AG09309 (cell line): ENCODE data around the gene RASIP1.
"Not testable (repeated sequence)": the region's sequence is repeated elsewhere in the genome, so short reads cannot be mapped to it uniquely, and the experiment has no call there.

ENCODE experiments used
- DNase-seq: peaks from one replicate; pipeline ENCODE4 v3.0.0-alpha.2; 2010; ENCODE audit warnings: low read depth
- H3K4me3 ChIP-seq: 2 replicates; pipeline ENCODE4 v1.5.1; 2011; ENCODE audit warnings: mild to moderate bottlenecking, low read depth, low read length, moderate library complexity; ENCODE audit not compliant: control insufficient read depth
- TF ChIP-seq, protein P1 (sequence below): IDR thresholded peaks from 2 replicates; pipeline ENCODE4 v1.5.1; 2011; ENCODE audit warnings: mild to moderate bottlenecking, low read depth, low read length, inconsistent platforms; ENCODE audit not compliant: insufficient read depth, control insufficient read depth; ENCODE audit errors: missing control alignments

Gene RASIP1

DNA sequence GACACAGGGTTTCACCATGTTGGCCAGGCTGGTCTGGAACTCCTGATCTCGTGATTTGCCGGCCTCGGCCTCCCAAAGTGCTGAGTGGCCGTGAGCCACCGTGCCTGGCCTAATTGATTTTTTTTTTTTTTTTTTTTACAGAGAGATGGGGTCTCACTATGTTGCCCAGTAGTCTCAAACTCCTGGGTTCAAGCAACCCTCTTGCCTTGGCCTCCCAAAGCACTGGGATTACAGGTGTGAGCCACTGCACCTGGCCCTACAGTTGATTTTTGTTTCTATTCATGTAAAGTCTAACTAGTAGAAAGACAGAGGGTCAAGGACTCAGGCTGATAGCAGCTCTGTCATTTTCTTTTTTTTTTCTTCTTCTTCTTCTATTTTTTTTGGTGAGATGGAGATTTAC, 36.7 kb upstream of the RASIP1 start:
- H3K4me3 ChIP-seq = no peak overlapping the region
- TF ChIP-seq, protein P1, sequence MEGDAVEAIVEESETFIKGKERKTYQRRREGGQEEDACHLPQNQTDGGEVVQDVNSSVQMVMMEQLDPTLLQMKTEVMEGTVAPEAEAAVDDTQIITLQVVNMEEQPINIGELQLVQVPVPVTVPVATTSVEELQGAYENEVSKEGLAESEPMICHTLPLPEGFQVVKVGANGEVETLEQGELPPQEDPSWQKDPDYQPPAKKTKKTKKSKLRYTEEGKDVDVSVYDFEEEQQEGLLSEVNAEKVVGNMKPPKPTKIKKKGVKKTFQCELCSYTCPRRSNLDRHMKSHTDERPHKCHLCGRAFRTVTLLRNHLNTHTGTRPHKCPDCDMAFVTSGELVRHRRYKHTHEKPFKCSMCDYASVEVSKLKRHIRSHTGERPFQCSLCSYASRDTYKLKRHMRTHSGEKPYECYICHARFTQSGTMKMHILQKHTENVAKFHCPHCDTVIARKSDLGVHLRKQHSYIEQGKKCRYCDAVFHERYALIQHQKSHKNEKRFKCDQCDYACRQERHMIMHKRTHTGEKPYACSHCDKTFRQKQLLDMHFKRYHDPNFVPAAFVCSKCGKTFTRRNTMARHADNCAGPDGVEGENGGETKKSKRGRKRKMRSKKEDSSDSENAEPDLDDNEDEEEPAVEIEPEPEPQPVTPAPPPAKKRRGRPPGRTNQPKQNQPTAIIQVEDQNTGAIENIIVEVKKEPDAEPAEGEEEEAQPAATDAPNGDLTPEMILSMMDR = no peak
- no peak for DNase-seq

- no peak for DNase-seq
- H3K4me3 ChIP-seq = no peak overlapping the region
- TF ChIP-seq, protein P1 = no peak
Measured at GRCh38 chr19:48772503-48772953, 32.1 kb upstream of the RASIP1 start.

GRCh38 chr19:48770734-48771472, 30.5 kb upstream of the RASIP1 start:
- DNase-seq = no peak
- H3K4me3 ChIP-seq = no peak overlapping the region
- TF ChIP-seq, protein P1 = no peak

DNA sequence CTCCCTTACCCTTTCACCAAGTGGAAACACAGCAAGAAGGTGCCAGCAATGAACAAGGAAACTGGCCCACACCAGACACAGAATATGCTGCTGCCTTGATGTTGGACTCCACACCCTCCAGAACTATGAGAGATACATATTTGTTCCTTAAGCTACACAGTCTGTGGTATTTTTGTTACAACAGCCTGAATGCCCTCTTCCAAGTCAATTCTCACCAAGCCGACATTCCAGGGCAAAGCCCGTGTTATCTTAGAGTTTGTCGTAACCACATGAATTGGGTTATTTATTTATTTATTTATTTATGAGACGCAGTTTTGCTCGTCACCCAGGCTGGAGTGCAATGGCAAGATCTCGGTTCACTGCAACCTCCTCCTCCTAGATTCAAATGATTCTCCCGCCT, 29.9 kb upstream of the RASIP1 start:
- H3K4me3 ChIP-seq = no peak overlapping the region
- peak; percentile 84 for DNase-seq
- TF ChIP-seq, protein P1 = no peak

DNA sequence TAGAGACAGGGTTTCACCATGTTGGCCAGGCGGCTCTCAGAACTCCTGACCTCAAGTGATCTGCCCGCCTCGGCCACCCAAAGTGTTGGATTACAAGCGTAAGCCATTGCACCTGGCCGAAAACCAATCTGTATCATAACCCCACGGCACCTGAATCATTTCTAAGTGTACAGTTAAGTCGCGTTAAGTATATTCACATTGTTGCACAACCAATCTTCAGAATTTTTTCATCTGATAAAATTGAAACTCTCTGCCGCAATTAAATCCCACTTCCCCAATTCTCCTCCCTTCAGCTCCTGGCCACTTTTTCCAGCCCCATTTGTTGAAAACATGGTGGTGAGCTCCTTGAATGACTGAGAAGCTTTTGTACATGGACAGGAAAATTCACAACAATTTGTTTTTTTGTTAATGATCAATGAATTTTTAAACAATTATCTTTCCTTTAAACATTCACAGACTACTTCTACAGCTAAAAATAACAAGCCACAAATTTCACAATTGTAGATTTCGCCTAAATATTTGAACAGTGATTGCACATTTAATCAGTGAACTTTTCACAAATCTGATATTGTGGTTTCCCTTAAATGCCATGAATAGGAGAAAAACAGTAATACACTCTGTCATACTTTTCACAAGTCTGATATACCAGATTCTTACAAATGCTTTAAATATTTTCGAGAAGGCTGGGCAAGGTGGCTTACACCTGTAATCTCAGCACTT, 28.7 kb upstream of the RASIP1 start:
- TF ChIP-seq, protein P1 = no peak
- no peak overlapping the region for H3K4me3 ChIP-seq
- no peak for DNase-seq

GRCh38 chr19:48768171-48768753, 27.9 kb upstream of the RASIP1 start:
- not testable (repeated sequence) for H3K4me3 ChIP-seq, DNase-seq

DNA sequence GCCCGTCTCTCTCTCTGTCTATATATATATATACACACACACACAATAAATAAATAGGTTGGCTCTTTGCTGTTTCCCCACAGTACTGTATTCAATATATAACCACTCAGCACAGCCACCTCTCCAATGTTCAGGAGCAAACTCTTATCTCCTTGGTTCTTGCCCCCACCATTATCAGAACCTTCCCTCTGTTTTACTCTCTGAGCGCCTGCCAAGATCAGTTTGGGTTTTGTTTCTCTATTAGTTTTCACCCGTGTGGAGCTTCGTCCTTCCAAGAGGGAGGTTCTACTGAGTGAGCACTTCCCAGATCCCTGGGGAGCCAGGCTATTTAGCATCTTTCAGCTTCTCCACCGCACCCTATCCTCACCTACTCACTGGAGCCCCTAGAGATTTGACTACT, 25.4 kb upstream of the RASIP1 start:
- not testable (repeated sequence) for DNase-seq, H3K4me3 ChIP-seq
